NOMO-1 treated with DMSO at 0.1 percent for 48 hours (cell line): ENCODE results near the gene TBC1D10A.

Experiments used
- DNase-seq: peaks from one replicate; lab custom pipeline; 2025; ENCODE audit not compliant: unreplicated experiment; lab: John Stamatoyannopoulos, UW

The TBC1D10A gene

DNA sequence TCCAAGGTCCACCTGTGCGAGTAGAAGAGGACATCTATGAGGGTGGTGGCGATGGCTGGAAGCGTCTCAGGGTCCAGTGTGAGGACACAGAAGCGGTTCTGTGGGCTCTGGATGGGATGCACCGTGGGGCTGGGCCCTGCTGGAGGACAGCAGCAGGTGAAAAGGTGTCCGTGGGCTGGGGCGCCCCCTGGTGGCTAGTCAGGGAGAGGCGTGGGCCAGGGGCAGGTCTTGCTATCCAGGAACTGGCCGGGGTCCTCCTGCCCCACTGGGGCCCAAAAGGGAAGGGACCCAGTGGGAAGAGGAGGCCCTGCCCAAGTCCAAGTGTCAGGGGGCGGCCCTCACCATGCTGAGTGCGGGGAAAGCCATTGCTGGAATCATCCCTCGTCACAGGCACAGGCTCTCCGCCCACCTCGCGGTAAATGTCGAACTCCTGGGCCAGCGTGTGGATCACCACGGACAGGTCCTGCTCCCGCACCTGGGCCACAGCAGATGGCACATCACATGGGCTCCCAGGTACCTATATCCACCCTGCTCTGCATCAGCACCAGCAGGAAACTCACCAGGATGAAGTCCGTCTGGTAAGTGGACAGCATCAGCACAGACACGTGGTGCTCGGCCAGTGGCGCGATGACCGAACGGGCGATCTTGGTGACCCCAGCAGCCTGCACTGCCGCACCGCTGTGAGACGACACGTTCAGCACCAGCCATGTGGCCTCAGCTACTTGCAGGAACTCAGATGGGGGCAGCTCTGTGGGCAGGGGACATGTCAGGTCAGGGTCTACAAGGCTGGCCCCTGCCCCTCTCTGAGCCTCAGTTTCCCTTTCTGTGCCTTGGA lies 39.7 kb downstream of the TBC1D10A start:
- DNase-seq = peak; percentile 45

DNA sequence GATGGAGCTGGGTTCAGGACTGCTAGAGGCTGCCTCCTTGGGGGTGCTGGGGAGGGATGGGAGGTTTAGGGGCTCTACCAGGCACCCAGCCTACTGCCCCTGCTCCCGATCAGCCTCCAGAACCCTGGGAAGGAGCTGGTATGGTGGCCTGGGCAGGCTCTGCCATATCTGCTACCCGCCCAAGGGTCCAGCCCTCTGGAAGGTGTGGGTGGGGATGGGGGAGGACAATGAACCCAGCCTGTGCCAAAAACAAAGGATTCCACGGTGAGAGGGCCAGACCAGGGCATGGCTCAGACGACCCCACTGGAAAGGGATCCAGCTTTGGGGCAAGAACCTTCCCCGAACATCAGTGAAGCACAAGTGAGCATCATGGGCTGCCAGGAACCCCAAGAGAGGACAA lies 40.4 kb downstream of the TBC1D10A start:
- DNase-seq = no peak

DNA sequence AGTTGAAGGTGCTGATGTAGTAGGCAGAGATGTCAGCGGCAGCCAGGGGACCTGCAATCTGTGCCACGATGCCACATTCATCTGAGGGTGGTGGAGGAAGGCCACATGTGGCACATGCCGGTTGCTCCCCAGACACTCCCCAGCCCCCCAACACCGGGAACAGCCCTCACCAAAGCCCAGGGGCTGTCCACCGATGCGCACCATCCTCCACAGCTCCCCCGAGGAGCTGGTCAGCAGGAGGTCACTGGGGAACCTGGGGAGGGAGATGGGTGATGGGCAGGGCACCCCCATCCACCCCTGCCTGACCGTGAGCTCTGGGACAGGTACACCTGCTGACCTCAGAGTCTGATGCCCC lies 40.9 kb downstream of the TBC1D10A start:
- no peak for DNase-seq

DNA sequence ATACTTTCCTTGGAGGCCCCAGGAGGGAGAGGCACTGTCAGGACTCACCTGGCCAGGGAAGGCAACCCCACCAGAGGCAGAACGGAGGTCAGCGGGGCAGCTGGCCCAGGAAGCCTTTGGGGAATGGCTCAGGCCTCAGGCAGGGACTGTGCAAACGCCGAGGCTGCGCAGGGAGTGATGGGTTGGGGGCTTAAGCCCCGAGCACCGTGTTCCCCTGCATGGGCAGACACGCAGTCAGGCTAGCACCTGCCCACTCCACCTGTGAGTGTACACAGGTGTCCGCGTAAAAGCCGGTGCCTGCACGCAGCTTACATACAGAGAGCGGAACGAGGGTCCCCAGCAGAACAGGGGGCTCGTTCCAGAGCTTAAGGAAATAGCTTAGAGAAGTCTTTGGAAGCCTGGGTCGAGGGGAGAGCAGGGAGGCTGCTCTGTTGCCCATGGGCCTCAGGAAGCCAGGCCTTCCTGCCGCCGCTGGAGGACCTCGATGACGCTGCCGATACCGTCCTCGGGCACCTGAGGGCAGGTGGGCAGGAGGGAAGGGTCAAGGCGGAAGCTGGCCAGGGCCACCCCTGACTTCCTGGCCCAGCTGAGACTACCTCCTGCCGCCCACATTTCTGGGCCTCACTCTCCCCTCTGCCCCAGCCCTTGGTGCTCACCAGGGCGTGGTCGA lies 41.4 kb downstream of the TBC1D10A start:
- DNase-seq = no peak

DNA sequence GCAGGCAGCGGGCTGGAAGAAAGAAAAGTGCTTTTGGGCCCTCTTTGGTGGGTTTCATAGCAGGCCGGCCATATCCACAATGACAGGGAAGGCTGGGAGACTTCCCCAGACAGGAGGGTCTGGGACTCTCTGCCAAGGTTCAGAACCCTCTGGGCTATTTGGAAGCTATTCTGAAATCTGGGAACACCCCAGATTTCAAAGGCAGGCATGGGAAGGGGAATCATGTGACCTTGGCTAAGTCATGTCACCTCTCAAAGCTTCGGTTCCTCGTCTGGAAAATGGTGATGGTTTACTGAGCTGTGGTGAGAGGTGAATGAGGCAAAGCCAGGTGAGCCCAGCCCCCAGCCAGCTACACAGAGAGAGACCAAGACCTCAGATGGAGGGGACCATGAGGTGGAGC lies 42.1 kb downstream of the TBC1D10A start:
- DNase-seq = no peak

DNA sequence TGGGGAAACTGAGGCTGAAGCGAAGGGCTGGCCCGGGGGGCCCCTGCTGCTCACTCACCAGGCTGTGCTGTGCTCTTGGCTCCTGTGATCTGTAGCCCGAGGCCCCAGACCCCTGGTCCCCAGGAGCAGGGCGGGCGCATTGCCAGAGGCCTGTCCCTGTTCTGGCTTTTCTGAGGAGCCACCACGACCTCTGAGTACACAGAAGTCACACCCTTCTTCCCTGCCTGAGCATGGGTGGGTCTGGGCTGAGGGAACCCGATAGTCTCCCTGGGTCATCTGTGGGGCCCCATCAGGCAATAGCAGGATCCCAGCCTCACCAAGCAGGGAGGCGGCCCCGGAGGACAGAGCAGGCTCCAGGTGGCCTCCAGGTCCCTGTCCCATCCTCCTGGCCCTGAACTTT lies 42.6 kb downstream of the TBC1D10A start:
- no peak for DNase-seq

DNA sequence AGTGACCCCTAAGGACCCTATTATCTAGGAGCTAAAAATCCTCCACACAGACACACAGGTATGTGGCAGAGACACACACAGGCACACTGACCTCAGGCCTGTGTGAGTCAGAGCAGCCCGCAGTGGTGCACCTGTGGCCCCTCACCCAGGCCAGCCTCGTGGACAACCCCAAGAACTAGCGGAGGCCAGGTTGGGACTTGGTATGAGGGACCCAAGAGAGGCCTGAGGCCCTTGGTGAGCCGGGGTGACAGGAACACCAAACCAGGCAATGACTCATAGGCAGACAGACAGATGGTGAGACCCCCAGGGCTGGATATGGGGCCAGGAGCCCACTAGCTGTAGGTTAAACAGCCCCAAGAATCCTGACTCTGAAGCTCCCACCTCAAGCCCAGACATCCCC lies 43.4 kb downstream of the TBC1D10A start:
- no peak for DNase-seq

DNA sequence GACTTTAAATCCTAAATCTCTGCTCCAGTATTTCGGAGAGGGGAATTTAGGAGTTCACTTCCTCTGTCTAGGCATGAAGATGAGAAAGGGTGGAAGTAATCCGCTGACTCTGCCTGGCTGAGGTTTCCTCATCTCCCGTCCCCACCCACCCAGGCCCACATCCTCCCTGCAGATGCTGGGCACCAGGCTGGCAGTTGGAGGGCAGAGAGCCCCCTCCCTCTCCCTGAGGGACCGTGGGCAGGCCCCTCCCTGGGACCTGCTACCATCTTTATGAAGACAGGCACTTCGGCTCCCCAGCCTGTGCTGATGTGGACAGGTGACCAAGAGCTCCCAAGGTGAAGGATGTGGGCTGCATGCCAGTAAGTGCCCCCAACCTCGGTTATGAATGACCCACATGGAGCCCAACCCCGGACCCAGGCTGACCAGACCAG lies 44.1 kb downstream of the TBC1D10A start:
- DNase-seq = no peak

DNA sequence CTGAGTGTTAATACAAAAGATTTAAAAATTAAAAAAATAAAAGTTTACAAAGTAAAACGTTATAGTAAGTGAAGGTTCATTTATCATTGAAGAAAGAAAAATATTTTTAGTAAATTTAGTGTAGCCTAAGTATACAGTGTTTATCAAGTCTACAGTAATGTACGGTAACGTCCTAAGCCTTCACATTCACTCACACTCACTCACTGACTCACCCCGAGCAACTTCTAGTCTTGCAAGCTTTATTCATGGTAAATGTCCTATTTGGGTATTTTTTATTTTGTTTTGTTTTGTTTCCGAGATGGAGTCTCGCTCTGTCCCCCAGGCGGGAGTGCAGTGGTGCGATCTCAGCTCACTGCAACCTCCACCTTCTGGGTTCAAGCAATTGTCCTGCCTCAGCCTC lies 46.2 kb downstream of the TBC1D10A start:
- DNase-seq = no peak

DNA sequence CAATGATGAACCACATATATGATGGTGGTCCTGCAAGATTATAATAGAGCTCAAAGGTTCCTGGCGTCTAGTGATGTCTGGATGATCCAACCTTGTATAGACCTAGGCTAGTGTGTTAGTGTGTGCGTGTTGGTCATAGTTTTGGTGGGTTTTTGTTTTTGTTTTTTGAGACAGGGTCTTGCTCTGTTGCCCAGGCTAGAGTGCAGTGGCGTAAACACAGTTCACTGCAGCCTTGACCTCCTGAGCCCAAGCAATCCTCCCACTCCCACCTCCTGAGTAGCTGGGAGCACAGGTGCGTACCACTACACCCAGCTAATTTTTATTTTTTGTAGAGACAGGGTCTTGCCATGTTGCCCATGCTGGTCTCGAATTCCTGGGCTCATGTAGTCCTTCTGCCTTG lies 46.8 kb downstream of the TBC1D10A start:
- no peak for DNase-seq

DNA sequence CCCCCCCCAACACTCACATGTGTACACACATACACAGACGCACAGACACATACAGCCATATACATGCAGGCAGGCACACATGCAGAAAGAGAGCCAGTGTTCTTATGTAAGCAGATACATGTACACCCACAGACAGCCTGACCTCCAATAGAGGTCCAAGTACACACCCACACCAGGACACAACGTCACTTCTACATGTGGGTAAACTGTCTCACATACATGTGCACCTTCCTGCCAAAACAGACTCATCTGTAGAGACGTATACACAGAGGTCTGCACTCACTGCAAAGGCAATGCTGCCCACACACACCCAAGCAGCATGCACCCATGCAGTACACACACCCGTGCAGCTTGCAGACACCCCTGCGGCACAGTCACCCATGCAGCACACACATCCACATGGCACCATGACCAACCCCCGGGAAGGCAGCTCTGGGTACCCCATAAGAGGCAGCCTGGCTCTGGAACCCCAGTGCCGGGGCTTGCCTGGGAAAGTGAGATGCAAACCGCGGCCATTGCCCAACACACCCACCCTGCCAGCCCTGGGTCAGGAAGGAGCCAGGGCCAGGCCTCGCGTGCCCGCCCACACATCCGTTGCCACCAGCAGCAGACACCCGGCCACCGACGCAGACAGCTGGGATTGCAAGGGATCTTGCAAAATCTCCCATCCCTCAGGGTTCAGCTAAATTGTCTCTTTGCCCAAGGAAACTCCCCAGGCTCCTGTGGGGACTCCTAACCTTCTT lies 47.5 kb downstream of the TBC1D10A start:
- DNase-seq = peak; percentile 64

DNA sequence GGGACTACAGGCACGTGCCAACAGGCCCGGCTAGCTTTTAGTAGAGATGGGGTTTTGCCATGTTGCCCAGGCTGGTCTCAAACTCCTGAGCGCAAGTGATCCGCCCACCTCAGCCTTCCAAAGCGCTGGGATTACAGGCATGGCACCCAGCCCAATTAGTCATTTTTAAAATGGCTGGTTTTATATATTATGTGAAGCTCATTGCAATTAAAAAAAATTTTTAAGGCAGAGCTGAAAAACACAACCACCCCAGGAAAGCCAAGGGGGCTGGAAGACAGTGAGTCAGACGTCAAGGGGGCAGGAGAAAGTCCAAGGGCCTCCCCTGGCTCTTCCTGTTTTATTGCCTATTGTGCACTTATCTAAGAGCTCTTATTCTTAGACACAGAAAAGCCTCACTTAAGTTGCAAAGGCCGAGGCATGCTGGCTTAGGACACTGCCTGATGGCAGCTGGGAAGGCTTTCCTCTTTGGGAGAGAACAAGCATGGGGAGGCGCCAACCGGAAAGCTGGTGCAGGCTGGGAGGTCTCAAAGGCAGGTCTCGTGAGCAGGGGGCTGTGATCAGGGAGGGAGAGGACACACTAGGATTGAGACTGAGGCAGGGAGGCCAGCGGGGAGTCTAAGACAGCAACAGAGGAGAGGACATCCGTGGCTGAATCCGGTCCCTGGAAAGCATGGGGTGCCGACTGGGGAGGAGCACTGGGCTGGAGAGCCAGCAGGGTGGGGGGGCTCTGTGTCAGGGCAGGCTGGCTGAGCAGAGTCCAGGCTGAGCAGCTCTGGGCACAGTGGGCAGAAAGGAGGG lies 49.0 kb downstream of the TBC1D10A start:
- DNase-seq = peak; percentile 51

DNA sequence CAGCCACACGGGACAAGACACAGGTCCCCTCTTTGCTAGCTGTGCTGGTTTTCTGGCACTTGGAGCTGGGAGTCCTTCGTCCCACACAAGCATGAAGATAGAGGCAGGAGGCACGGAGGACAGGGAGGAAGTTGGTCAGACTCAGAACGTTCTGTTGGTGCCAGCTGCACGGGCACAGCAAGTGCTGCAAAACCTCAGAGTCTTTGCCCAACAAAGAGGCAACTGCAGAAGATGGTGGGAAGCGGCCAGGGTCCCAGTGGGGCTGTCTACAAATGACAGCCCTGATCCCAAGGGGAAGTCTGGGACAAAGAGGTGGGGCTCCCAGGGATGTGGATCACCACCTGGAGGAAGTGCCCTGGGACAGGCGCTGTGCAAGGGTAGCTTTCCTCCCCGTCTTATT lies 50.7 kb downstream of the TBC1D10A start:
- DNase-seq = no peak

DNA sequence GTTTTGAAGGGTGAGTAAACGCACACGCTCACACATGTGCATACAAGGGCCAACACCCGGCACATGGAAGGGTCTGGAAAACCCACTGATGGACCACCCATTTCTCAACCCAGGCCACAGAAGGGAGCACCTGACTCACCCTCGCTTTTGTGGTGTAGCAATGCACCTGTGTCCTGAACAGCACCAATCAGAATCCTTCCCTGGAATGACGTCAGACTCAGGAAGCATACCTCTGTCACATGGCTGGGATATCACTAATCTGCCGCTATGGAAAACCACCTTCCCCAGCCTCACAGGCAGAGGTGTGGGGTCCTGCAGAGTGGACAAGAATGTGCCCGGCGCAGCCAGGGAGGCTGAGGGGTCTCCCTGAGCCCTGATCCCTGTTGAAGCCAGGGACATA lies 51.1 kb downstream of the TBC1D10A start:
- no peak for DNase-seq

DNA sequence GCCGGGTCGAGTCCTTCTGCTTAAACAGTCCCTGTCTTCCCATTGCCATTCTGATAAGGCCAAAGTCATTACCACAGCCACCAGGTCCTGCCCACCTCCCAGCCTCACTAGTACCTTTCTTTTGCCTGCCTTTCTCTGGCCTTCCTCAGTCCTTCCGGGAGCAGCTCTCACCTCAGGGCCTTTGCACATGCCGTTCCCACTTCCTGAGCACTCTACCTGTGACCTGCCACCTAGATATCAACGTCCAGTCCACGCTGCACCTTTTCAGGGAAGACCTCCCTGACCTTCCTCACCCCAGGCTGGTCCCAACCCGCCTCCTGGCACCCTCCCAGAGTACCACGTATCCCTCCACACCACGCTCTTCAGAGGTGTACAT lies 52.3 kb downstream of the TBC1D10A start:
- no peak for DNase-seq

DNA sequence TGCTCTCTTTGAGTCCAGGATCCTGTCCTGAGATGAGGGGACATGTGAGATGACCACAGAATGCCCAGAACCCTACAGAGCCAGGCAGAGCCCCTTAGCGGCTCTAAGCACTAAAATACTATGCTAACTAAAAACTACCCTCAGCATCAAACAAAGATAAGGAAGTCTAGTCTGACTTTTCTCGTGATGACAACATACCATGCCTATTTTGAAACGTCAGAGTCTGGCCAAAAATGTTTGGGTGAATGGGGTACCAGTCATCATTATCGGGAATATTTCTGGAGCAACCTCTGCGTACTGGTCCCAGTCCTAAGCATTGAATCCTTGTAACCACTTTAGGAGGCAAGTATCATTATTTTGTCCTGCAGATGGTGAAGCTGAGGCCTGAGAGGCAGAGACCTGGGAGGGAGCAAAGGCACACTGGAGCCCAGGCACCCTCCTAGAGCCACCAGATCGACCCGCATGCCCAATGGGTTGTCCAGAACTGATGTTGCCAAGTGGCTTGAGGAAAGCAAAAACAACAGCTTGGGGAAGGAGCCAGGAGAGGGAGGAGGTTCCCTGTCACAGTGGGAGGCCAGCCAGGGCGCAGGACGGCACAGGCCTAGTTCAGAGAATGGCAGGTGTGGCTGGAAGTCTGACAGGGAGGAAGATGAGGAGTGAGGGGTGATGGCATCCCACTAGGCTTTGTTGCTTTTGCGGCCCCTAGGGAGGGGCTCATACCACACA lies 52.9 kb downstream of the TBC1D10A start:
- DNase-seq = no peak

DNA sequence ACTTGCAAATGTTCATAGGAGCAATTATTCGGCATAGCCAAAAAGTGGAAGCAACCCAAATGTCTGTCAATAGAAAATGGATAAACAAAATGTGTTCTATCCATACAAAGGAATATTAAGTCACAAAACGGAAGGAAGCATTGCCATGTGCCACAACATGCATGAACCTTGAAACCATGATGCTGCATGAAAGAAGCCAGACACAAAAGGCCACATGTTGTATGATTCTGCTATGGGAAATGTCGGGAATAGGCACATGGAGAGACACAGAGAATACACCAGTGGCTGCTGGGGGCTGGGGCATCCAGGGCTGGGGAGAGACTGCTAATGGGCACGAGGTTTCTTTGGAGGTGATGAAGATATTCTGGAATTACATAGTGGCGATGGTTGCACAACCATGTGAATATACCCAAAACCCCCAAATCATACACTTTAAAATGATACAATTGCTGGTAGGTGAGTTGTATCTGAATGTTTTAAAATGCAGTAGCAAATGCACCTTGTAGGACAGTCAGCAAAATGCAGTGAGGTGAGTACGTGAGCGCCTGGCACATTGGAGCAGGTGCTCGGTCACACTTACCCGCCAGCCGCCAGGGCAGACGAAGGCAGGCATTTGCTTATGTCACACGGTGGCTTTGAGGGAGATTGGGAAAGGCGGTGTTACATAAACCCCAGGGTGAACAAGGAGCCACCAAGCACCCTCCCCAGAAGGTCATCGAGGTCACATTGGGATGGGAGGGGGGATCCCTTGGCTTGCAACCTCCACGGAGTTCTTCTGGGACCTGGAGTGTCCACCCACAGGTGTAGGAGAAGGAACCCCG lies 53.8 kb downstream of the TBC1D10A start:
- no peak for DNase-seq

DNA sequence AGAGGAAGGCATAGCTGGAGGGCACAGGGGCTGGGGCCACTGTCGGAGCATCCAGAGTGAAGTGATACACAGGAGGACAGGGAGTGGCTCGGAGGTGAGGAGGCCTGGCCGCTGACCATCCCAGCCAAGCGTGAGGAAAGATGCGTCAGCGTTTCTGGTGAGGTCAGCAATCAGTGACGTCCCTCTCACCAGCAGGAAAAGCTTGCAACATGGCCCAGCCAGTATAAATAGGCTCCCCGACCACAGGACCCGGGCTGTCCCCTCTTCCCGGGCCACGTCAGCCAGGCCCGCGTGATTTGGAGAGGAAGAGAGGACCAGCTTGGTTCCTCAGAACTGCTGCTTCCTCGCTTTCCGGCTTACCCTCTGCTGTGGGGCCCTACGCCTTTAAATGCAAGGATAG lies 55.9 kb downstream of the TBC1D10A start:
- DNase-seq = peak; percentile 93

DNA sequence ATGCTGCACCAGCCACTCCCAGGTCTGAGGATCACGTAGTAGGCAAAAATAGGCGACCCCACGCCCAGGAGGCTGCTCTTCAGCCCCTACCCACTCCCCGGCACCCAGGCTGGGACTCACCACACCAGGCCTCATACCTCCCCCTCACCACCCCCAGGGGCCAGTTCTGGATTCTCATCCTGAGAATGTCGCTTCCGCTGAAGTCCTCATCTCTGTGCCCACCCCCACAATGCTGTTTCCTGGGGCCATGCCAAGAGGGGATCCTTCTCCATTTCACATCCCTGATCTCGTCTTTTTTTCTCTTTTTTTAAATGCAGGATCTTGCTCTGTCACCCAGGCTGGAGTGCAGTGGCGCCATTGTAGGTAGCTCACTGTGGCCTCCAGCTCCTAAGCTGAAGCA lies 58.4 kb downstream of the TBC1D10A start:
- no peak for DNase-seq
